Measurements from ENCODE around the gene FAM228A.
"Not testable (repeated sequence)": the region's sequence is repeated elsewhere in the genome, so short reads cannot be mapped to it uniquely, and the experiment has no call there.

Gene FAM228A

DNA sequence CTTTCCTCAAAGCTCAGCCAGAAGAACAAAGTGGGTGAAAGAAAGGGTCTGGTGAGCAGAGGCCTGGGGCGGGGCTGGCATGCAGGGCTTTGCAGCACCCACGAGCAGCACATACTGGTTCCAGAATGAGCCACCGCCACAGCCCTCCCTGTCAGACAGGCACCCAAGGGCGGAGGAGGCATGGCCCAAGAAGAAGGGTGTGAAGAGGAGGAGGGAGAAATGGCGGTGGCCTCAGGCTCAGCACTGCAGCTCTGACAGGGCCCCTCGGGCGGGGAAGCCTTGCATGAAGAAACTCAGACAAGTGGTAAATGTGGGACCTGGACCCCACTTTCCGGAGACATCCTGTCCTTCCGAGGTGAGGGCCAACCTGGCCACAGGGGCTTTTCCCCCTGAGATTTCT is 15.7 kb downstream of the FAM228A start:
- DNase-seq (ENCODE audit: low read depth in 3 of 3), result no peak

DNA sequence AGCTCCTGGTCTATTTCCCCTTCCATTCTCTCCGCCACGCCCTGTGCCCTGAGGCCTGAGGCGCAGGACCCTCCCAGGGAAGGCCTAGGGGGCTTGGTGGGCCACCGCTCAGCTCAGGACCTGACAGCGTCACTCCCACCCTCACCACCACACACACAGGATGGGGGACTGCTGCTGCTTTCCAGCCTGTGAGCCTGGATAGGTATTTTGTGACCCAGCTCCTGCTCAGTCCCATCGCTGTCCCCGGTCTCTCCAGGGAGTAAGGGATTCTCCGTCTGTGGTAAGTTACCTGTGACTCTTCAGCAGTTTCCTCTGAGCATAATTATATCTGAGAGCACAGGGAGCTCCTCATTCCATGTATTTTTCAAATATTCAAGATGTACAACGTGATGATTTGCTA is 16.3 kb downstream of the FAM228A start:
- no peak for DNase-seq (ENCODE audit: low read depth in 3 of 3)

DNA sequence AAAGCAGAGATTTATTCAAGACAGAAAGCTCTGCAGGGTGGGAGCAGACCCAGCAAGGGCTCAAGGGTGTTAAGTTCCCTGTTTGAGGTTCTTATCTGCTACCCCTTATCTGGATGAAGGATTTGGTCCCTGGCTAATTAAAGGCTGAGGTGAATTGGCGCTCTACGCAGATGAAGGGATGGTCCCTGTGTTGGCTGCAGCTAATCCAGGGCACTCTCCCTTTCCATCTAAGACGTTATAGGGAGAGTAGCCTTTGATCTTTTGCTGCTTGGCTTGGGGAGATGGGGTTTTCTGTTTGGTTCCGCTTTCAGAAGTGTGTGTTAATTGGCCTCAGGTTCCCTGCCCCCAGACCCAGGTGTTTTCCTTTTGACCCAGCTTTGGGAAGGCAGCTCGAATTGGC is 17.0 kb downstream of the FAM228A start:
- DNase-seq (ENCODE audit: low read depth in 3 of 3), result no peak

DNA sequence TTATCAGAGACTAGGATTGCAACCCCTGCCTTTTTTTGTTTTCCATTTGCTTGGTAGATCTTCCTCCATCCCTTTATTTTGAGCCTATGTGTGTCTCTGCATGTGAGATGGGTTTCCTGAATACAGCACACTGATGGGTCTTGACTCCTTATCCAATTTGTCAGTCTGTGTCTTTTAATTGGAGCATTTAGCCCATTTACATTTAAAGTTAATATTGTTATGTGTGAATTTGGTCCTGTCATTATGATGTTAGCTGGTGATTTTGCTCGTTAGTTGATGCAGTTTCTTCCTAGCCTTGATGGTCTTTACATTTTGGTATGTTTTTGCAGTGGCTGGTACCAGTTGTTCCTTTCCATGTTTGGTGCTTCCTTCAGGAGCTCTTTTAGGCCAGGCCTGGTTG is 22.4 kb downstream of the FAM228A start:
- DNase-seq (ENCODE audit: low read depth in 3 of 3), result not testable (repeated sequence)

DNA sequence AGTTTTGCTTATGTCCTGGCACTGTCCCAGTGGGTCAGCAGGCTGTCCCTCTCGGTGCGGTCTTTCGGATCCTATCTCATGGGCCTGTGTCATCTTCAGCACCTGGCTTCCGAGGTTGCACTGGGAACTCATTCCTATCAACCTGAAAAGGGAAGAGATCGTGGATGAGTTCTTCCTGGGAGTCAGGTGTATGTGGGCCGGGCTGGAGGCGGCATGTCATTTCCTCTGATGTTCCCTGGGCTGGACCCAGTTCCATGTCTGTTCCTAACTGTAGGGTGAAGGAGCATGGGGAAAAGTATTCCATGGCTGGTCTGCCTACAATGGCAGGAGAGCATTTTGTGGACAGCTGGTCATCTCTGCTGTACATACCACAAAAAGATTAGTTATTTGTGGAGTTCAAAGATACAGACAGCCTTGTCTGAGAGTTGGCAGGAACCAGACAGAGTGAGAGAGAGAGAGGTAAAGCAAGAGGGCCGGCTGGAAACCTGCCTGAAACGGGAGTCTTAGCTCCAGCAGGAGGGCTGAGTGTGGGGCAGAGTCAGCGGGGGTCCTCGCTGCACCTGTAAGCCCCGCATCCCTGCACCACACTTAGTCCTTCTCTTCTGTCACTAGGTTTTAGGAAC is 25.2 kb downstream of the FAM228A start:
- no peak for DNase-seq (ENCODE audit: low read depth in 3 of 3)

DNA sequence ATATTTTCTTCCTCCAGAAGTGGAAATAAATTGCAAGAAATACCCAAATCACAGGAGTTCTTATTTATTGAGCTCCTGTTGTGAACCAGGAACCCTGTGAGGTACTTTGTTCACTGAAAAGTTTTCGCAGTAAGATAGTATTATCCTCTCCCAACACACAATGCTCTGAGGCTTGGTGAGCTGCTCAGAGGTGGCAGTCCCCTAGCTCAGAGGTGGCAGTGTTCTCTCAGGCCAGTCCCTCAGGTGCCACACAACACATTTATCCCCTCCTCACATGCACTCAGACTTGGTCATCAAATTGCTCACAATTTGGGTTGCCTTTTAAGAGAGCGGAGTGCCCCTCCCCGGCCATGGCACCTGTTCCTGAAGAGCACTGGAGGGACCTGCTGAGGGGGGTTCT is 25.9 kb downstream of the FAM228A start:
- no peak for DNase-seq (ENCODE audit: low read depth in 3 of 3)

DNA sequence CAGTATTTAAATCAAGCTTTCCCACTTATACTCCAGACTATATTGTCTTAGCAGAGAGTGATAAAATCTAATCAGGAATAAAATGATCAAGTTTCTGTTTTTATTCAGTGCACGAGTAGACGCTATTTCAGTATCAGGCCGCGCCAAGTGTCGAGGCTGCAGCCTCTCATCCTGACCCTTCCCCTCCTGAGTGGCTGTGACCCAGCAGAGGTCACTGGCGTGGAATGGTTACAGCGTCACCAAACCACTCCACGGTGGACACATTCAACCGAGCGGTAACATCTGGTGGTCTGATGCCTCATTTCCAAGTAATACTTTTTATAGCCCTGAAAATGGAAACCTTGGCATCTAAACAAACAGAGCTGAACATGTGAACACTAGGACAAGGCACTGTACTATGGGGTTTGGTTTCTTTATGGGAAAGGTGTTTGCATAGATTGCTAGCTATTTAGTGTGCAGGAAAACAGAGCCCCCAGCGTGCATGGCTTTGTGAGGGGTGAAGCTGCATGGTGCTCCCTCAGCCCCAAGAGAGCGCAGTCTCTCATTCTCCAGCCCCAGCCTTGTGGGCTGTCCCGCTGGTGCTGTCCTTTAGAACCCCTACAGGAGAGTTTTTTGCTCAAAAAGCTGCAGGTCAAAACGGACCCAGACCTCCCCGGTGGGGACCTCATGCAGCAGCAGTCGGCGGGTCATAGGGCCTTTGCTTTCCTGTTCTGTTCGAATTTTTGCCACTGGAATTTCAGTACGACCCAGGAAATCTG is 28.4 kb downstream of the FAM228A start:
- no peak for DNase-seq (ENCODE audit: low read depth in 3 of 3)

DNA sequence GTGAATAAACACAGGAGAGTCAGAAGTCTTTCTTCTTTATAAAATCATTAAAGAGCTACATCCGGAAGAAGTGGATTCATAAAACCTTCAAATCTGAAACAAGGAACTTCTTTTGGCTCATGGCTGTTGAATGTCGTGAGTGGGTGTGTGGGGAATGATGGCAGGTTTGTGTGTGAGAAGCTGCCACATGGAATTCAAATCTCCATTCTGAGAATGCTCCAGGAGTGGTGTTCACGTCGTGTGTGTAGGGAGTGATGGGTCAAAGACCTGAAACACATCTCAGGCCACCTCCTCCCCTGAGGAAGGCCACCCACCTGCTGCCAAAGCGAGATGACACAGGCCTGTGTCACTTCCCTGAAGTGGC is 28.9 kb downstream of the FAM228A start:
- DNase-seq (ENCODE audit: low read depth in 3 of 3), result no peak

DNA sequence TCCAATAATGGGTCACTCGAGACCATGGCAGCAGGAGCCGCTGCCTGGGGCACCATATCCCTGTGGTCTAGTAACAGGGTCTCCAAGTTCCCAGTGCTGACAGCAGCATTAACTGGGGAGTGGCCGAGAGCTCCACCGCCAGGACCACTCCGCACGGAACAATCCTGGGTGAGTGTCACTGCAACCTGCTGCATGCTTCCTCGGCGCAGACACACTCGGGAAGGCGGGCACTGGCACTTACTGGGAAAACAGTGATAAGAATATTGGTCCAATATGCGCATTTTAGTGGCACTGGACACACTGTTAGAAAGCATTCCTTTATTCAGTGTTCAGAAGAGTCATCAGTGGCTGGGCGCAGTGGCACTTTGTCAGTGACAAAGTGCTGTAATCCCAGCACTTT is 29.7 kb downstream of the FAM228A start:
- no peak for DNase-seq (ENCODE audit: low read depth in 3 of 3)

DNA sequence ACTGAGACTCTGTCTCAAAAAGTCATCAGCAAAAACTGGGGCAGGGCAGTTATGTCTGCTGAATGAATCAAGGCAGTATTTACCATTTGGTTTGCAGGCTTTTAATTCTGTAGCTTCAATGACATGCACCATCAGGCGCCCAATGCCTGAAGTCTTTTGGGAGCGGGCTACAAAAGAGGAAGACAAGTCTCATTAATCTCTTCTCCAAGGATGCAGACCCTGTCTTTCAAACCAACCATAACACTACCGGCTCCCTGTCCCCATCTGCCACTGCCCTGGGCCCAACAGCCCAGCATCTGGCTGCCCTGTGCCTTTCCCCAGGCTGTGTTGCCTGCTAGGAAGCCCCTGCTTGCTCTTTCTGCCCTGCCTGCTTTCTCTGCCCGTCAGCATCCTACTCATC is 30.3 kb downstream of the FAM228A start:
- DNase-seq (ENCODE audit: low read depth in 3 of 3), result no peak

DNA sequence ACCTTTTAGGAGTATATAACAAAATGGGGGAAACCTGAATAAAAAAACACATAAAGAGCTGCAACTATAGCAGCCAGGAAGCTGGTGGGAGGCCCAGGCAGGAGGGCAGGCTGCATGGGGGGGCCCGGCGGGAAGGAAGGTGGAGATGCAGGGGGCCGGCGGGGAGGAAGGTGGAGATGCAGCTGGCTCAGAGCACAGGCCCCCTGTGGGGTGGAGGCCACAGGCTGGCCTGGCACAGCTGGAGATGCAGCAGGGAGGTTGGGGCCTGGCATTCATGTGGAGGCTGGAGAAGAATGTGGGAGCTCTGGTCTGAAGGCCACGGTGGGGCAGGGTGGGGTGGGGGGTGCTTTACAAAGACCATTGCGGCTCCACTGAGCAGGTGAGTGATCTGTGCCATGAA is 31.4 kb downstream of the FAM228A start:
- no peak for DNase-seq (ENCODE audit: low read depth in 3 of 3)

DNA sequence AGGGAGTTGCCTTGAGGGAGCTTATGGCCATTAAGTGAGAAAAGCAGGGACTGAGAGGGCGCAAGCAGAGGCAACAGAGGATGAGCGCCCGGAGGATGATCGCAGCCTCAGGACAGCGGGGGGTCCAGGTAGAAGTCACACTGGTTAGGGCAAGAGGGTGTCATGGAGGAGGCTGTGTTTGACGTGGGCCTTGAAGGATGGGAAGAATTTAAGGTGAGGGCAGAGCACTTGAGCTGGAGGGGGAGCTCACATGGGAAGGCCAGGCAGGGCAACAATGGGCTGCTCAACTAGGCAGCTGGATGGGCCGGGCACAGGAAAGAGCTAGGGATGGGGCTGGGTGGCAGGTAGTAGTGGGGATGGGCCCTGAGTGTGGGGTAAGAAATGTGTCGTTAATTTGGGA is 31.9 kb downstream of the FAM228A start:
- no peak for DNase-seq (ENCODE audit: low read depth in 3 of 3)

DNA sequence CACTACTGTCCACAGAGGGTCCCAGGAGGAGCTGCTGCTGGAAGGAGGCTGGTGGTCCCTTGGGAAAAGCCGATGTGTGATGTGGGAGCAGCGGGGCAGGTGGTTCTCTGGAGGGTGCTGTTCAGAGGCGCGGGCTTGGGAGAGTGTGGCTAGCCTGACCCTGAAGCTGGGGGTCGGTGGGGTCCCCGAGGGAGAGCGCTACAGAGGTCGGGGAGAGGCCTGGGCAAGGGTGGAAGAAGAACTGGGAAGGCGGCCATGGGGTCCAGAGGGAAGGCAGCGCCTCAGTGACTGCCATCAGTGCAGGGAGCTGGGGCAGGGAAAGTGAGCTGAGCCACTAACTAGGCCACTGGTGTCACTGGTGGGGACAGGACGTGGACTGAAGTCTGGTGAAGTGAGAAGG is 32.5 kb downstream of the FAM228A start:
- DNase-seq (ENCODE audit: low read depth in 3 of 3), result no peak

DNA sequence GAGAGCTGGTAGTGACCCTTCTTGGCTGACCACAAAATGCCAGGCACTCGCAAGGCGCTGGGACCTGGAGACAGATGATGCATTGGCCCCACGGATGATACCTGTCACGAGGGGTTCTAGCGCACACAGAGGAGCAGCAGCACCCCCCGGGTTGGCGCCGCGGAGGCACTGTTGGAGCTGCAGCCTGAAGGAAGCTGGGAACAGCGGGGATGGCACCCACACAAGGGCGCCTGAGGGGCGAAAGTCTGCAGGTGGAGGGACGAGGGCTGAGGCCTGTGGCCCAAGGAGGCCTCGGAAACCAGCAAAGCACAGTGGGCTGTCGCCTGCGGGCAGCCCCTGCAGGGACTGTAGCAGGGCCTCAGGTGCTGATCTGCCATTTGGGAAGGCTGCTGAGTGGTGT is 33.6 kb downstream of the FAM228A start:
- DNase-seq (ENCODE audit: low read depth in 3 of 3), result no peak

DNA sequence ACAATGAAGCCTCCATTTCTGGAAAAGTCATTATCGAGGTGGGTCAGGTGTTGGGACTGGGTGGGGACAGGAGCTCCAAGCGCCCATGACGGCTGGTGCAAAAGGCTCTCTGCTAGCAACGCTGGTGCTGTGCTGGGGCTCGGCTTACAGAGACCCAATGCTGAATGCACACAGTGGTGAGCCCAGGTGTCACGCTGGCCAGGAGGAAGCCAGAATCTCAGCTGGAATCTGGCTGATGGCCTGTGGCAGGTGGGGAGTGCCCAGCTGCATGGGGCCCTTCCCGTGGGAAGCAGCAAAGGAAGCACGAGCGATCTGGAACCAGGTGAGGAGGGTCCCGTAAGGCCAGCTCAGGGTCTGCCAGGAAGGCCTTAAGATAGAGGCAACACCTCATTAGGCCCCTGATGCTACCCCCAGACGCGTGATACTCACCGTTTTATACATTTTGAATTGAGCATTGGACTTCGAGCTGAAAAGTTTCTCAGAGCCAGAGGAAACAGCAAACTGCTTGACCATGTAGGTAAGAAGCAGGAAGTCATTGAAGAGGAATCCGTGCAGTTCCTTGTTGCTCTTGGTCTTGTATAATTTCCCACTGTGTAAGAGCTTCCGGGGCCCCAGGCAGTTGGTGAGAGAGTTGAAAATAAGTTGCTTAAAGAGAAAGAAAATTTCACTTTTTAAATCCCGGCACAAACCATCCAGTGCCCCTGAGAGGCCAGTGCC is 34.7 kb downstream of the FAM228A start:
- no peak for DNase-seq (ENCODE audit: low read depth in 3 of 3)

DNA sequence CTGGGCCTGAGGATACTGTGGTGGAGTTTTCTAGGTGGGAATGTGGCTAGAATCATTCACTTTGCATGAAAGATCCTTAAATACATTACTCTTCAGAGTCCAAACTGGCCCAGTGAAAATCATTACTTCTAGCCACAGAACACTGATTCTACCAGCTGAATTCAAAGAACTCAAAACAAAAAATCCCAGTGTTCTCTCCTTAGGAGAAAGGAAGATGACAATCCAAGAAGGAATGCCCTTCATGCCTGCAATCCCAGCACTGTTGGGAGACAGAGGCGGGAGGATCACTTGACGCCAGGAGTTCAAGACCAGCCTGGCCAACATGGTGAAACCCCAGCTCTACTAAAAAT is 35.2 kb downstream of the FAM228A start:
- DNase-seq (ENCODE audit: low read depth in 3 of 3), result no peak

DNA sequence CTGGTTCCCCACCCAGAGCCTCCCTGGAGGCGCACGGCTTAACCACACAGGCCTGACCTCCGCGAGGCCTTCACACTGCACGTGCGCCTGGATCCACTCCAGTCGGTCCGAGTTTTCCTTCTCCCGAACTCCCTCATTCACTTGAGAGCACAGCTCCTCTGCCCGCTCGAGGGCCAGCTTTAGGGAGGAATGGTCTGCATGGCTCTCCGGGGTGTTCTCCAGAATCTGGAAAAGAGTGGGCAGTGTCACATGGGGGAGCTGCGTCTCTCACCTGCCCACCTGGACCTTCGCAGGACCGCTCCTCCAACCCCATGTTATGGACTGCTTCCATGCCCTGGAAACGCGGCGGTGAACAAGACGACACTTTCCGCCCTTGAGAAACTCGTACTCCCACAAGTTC is 35.9 kb downstream of the FAM228A start:
- no peak for DNase-seq (ENCODE audit: low read depth in 3 of 3)

DNA sequence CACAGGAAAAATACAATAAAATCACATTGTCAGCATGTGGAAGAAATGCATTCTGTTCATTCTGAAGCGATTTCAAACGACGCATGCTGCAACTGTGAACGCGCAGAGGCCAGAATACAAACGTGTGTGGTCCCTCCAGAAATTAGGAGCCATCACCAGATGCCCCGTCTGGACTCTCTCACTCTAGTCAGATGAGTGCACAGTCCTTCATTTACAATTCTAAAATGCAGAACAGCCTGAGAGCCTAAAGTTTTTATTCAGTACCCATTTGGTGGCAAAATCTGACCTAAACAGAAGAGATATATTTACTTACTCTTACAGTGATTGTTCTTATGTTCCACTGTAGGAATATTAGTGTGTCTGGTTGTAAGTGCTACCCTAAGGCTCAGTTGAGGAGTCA is 36.6 kb downstream of the FAM228A start:
- no peak for DNase-seq (ENCODE audit: low read depth in 3 of 3)

DNA sequence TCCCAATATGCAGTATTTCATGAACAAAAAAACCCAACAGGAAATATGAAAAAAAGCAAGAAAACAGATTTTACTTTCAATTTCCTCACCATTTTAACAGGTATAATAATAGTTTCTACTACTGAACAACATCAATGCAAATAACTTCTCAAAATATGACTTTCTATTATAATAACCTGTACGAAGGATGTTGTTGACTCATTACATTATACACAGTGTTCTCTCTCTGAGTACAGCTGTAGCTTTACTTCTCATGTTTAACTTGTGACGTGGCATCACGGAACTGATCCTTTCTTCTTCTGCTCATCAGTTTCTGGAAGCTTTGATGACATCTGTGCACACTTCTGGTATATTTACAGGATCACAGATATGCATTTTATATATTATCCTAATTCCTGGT is 40.0 kb downstream of the FAM228A start:
- DNase-seq (ENCODE audit: low read depth in 3 of 3), result no peak

DNA sequence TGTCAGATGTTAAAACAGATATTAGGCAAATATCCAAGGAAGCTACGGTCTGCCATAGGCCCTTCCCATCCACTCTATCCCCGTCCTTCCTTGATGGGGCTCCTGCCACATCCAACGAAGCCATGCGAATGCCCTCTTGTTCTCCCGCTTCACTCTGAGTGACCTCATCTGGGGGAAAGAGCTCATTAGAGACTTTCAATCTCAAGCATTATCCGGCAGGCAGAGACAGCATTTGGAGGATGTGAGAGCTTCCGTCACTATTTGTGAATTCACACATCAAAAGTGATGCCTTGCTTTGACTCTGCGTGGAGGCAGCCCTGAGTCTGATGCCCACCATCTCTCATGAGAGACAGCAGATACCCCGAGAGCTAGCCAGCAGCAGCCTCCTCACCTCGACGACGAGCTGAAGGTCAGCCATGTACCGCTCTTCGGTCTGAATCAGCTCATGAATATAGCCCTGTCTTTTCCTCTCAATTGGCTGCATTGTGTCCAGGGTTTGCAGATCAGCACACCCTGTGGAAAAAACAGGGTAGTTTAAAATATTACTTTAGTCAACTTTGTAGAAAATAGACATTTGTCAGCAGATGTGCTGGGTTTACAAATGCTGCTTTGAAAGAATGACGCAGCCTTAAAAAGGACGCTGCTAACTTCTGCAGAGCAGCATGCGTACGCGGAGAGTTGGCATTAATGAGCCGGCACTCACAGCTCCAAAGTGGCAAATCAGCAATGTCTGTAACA is 45.9 kb downstream of the FAM228A start:
- DNase-seq (ENCODE audit: low read depth in 3 of 3), result no peak

DNA sequence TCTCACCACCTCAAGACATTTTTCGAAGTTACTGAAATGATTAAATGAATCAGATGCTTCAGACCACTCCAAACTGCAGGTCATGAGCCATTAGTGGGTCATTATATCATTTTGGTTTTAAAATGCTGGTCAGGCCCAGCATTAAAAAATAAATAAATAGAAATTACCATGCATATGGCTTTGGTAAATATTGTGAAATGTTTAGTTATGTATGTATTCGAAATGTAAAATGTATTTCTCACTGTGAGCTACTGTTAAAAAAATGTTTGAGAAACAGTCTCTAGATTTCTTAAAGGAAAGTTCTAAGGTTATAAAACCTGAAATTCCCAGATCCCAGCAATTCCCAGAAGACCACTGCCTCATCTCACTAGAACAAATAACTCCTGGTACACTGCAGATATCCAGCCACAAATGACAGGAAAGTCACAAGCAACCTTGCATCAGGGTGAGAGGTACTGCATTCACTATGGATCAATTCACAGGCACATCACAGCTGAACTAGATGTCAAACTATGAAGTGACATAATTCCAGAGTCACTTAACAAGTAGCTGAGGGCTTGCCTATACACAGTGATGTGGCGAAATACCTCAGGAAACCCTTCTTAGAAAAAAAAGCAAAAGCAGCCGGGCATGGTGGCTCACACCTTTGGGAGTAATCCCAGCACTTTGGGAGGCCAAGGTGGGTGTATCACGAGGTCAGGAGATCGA is 46.6 kb downstream of the FAM228A start:
- DNase-seq (ENCODE audit: low read depth in 3 of 3), result no peak

DNA sequence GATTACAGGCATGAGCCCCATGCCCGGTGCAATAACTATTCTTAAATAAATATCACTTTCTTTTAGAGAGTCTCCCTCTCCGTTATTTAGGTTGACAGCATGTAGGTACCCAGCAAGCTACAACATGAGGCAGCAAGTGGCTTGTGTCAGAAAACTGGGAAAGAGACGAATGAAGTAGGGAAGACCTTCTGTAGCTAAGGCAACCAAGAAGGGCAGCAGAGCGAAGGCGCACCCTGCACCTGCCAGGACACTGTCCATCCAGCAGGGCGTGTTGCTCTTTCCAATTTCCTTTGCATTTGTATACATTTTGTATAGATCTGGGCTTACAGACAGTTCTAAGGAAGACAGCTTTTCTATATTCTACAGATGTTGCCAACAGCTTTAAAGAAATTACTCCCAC is 48.1 kb downstream of the FAM228A start:
- DNase-seq (ENCODE audit: low read depth in 3 of 3), result no peak

Measured in stimulated activated CD4-positive, alpha-beta T cell treated with anti-CD3 and anti-CD28 coated beads, TNF-alpha, amount 100 ng/mL, for 24 hours (primary cell).